Cerebellar nuclear complex (tissue), 1 donor: ENCODE results near the gene RPL26.
"Not testable (repeated sequence)": the region's sequence is repeated elsewhere in the genome, so short reads cannot be mapped to it uniquely, and the experiment has no call there.

Experiments used
- DNase-seq, 2 experiments: peaks; one replicate each; lab custom pipeline; 2025; lab: John Stamatoyannopoulos, UW

RPL26 gene

DNA sequence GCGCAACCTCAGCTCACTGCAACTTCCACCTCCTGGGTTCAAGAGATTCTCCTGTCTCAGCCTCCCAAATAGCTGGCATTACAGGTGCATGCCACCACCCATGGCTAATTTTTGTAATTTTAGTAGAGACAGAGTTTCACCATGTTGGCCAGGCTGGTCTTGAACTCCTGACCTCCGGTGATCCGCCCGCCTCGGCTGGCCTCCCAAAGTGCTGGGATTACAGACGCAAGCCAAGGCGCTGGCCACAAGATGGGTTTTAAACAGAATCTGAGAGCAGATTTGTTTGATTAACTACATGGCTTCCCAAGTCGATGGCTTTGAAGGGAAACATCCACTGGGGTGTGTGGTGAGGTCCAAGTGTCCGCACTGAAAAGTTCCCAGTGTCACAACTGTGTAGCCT lies 11.5 kb upstream of the RPL26 start:
- DNase-seq, result not testable (repeated sequence)

GRCh38 chr17:8393470-8394231 lies 10.7 kb upstream of the RPL26 start:
- no peak for DNase-seq

DNA sequence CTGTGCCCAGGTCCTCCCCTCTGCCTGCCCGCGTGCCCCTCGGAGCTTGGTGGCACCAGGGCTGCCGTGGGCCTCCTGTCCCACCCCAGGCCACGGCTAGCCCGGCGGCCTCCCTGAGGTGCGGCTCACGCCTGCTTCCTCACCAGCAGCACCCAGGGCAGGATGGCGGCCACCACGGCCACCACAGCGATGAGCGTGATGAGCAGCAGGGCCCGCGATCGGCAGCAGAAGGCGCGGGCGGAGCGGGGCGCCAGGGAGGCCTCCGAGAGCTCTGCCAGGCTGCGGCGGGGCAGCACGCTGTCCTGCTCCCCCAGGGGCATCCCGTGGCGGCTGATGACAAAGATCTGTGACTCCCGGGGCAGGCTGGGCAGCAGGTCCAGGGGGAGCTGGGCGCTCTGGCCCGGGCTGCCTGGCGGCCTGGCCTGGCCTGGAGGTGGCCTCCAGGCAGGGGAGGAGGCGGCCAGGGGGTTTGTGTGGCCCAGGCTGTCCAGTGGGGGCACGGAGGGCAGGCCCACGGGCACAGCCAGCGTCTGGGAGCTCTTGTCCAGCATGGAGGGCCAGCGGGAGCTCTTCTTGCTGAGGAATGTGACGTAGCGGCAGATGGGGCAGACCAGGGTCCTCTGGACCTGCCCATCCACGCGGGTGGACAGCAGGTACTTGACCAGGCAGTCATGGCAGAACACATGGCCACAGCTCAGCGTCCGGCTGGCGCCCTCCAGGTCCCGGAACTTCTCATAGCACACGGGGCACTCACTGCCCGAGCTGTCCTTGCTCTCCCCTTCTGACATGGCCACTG lies 9.9 kb upstream of the RPL26 start:
- DNase-seq, result no peak

GRCh38 chr17:8392274-8392673 lies 9.3 kb upstream of the RPL26 start:
- no peak for DNase-seq

DNA sequence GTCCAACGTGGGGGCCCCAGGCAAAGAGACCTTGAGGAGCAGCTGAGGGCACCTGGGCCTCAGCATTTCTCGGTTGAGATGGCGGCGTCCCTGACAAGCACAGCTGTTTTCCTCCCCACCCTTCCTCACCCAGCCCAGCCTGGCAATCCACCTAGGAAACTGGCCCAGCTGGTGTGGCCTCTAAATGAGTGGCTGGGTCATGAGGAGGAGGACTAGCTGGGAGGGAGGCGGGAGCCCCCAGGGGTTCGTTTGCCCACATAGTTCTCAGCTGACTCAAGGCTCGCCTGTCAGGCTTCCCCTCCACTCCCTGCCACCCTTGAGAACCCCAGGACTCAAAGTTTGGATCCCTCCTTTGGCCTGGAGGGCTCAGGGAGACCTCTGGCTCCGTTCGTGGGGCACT lies 8.7 kb upstream of the RPL26 start:
- DNase-seq, result no peak

DNA sequence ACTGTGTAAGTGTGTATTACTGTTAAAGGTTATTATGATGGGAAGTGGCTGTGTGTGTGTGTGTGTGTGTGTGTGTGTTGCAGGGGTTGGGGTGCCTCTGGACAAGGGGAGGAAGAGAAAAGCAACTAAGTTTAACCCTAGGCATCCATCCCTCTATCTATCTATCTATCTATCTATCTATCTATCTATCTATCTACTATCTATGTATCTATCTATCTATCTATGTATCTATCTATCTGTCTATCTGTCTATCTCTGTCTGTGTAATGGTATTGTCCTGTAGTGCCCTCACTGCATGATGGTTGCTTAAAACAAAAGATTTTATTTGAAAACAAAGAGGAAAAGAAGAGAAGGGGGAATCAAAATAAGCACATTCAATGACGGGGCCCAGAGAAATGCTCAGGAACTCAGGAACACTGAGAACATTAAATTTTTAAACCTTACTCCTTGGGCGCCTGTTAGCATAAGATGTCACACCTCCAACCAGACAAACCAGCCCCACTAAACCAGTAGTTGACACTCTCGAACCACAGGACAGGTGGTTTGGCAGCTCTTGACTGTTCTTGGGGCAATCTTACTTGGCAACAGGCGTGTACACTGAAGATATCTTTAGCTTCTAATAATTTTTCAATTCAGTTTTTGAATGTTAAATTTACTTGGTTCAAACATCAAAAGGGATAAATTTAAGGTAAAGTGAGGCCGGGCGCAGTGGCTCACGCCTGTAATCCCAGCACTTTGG lies 5.1 kb upstream of the RPL26 start:
- DNase-seq, result no peak

DNA sequence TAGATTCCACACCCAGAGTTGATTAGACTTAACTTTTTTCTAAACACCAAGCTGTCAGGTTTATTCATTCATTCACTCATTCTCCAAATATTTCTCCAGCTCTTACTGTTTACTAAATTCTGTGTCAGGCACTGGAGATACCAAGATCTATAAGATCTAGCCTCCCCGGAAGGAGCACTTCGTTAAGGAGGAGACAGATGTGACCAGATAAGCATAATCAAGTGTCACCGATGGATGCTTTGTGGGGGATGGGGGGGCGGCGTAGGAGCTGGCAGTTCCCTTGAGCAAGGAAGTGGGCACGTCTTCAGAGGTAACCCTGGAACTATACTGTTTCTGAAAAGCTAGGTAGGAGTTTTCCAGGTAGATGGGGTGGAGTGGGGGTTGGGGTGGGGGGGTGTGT lies 3.8 kb upstream of the RPL26 start:
- no peak for DNase-seq

DNA sequence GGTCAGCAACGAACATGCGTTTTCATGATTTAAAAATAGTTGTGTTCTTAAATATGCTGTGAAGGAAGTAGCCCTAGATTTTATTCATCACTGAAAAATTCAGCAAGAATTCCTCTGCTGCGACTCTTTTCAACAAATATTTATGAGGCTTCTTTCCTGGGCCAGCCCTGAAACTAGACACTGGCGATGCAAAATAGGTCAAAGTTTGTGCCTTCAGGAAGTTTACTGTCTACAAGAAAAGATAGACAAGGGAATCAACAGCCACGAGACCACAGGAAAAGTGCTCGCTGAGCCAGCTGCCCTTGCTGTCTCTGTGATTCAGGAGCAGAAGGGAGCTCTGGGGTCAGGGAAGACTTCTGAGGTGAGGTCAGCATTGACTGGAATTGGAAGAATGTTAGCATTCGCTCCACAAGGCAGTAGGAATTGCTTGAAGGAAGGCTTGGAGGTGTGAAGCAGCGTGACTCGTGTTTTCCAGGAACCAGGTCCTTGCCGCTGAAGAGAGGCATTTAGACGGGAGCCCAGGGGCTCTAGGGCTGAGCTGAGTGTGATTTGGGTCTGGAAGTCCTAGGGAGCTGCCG lies 1.9 kb upstream of the RPL26 start:
- DNase-seq, result no peak

DNA sequence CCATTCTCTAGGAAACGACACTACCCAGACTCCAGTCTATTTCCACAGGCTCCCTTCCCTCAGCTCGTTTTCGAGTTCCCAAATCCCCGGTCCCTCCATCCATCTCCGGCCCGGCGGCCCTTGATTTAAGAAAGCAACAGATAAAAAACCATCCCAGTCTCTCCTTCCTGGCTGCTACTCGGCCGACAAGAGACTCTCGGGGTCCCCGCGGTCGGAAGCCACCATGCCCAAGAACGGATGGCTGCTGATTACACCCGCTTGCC lies 182 bp downstream of the RPL26 start:
- DNase-seq, result no peak

DNA sequence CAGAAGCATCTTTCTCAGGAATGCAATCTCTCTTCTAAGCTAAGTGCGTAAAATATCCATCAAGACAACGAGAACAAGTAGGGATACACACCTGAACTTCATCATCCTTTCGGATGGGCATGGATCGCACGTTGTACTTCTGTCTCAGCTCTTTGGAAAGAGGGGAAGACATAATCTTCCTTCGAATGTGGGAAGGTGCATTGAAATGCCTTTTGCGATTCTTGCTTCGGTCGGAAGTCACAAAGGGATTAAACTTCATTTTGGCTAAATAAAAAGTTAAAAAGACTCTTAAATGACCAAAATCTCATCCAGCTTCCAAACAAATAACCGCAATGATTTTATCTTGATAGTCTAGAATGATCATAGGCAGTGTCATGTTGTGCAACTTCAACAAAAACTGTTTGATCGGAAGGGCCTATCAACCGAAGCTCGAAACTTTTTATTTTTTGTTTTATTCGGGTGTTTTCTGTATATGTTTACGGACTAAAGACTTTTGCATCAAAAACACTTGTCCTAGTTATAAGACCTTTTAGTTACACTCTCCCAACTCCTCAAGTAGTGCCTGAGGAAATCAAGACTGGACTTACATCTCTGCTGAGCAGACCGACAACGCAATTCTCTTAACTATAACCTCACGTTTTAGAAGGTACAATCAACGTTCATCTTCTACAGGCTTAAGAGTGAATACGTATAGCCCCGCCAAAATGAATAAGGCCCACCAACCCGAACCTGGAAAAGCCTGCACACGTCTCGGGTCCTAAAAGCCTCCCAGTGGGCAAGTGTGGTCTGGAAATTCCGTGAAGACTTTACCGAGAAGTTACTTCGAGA lies 727 bp downstream of the RPL26 start:
- DNase-seq, result no peak

GRCh38 chr17:8380049-8380448 lies 2.9 kb downstream of the RPL26 start:
- no peak for DNase-seq

DNA sequence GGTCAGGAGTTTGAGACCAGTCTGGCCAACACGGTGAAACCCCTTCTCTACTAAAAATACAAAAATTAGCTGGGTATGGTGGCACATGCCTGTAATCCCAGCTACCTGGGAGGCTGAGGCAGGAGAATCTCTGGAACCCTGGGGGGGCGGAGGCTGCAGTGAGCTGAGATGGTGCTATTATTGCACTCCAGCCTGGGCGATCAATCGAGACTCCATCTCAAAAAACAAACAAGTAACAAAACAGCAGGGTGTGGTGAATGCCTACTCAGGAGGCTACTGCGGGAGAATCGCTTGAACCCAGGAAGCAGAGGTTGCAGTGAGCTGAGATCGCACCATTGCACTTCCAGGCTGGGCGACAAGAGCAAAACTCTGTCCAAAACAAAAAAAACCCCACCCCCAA lies 4.9 kb downstream of the RPL26 start:
- DNase-seq, result not testable (repeated sequence)

DNA sequence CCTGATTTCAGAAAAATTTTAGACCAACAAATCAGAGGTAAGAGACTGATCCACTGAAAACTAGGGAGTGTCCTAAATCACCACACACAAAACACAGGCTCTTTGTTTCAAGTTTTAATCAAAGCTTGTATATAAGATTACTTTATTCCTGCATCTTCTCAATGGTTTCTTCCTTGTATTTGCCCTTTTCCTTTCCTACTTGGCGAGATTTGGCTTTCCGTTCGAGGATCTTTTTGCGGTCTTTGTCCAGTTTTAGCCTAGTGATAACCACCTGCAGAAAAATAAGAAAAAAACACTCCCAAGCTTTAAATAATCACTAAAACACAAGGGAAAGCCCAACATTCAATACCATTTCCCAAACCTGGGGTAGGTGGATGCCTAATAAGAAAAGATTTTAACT lies 5.6 kb downstream of the RPL26 start:
- DNase-seq, result no peak

DNA sequence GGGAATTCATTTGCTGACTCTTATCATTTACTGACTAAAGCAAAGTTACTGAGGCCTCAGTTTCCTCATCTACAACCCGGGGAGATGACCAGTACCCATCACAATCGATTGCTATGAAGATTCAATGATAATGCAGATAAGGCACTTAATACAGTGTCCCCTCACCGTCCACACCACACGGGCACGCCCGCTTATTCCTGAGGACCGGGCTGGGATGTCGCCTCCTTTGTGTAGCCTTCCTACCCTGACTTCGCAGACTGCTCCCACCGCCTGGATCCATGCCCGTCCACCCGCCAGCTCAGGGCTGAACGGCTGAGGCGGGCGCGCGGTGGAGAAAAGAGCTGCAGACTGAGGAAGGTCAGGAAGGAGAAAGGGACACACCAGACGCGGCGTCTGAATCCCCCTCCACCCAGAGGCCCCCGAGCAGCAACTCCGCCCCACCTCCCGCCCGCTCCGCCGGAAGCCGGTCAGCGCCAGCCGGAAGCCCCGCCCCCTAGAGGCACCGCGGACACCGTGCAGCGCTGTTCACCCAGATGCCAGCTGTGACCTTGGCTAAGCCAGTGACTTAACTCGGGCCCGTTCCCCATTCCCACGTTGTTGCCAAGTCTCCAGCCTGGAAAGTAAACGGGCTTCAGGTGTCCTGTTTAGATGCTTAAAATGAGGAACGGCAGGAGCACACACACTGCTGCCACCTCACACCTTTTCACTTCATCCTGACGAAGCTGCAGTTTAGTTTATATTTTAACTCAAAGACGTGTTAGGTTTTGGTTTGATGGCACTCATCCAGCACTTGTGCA lies 6.5 kb downstream of the RPL26 start, which contains the start of gene KRABD2:
Gene KRABD2, minus strand, starts transcription at position 434 of the 797 bp plus-strand sequence.
- peak in 1 of 2 experiments; percentile 53 for DNase-seq

- DNase-seq, result peak in 1 of 2 experiments; percentile 13
These were observed 7.2 kb downstream of the RPL26 start for GRCh38 chr17:8375738-8376259.

DNA sequence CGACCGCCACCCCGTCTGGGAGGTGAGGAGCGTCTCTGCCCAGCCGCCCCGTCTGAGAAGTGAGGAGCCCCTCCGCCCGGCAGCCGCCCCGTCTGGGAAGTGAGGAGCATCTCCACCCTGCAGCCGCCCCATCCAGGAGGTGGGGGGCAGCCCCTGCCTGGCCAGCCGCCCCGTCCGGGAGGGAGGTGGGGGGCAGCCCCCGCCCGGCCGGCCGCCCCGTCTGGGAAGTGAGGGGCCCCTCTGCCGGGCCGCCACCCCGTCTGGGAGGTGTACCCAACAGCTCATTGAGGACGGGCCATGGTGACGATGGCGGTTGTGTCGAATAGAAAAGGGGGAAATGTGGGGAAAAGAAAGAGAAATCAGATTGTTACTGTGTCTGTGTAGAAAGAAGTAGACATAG lies 9.1 kb downstream of the RPL26 start:
- not testable (repeated sequence) for DNase-seq

DNA sequence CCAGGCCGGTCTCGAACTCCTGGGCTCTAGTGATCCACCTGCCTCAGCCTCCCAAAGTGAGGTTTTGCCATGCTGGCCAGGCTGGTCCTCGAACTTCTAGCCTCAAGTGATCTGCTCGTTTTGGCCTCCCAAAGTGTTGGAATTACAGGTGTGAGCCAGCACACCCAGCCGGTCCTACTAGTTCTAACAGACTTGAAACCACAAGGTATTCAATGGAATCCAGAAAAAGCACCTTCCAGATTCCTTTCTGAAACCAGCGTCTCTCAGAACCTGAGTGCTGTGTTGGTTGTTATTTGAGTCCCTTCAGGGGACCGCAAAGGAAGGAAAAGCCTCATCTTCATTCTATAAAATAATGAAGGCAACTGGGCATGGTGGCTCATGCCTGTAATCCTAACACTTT lies 10.6 kb downstream of the RPL26 start:
- DNase-seq, result no peak

DNA sequence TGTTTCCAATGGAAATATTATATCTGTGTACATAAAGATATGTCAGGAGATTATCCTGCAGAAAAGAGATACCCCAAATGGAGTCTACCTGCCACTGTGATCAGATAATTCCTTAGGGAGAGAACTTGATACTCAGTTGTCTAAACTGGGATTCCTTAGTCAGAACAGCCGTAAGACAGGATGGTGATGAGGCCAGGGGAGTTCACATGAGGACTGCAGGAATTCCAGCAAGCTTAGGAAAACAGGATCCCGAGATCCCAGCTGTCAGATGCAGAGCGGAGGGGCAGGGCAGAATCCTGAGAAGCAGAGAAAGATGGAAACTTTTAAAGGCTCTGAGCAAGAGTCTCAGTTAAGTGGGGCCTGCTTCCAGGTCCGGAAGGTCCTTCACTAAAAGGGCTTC lies 11.2 kb downstream of the RPL26 start:
- DNase-seq, result no peak

GRCh38 chr17:8369944-8370343 lies 13.0 kb downstream of the RPL26 start:
- DNase-seq, result no peak

GRCh38 chr17:8368193-8368592 lies 14.8 kb downstream of the RPL26 start:
- no peak for DNase-seq

GRCh38 chr17:8366231-8366630 lies 16.8 kb downstream of the RPL26 start:
- DNase-seq, result no peak
